ENCODE measurements around the gene ZBTB18. TPM values are rescaled to one million over a fixed set of nuclear protein-coding genes. Genes with fewer than 3 reads are reported as not detected.

The ZBTB18 gene
- total RNA-seq, 2 experiments from 2014 or later, result 57.2 to 59.9 TPM

GRCh38 chr1:244092293-244092963 is 41.3 kb downstream of the ZBTB18 start:
- CTCF ChIA-PET, result no interaction called here

GRCh38 chr1:244092964-244093638 is 42.0 kb downstream of the ZBTB18 start:
- POLR2A ChIA-PET, result interaction anchor here (0.7 kb wide), 1 partner anchor 16 kb away, joined by 3 read pairs; no protein-coding TSS in a partner anchor
- Mint-ChIP-seq H3K4me3 (no peak overlapping the region), H3K9me3 (no peaks in the 10 kb centered on the region), H3K36me3 (ENCODE audit: low read depth) (no peaks in the 10 kb centered on the region), H3K27ac (no peak overlapping the region), H3K27me3 (no peaks in the 10 kb centered on the region), H3K4me1 (ENCODE audit: low read depth) (no peaks in the 10 kb centered on the region)
- Histone ChIP-seq H3K27me3 (ENCODE audit: control insufficient read depth in 1 of 2, insufficient read depth in 2 of 2, low read length in 2 of 2) (no peaks in the 10 kb centered on the region), H3K27ac (ENCODE audit: low read depth in 1 of 2, low read length in 2 of 2) (no peak overlapping the region), H3K9me3 (ENCODE audit: control insufficient read depth in 1 of 2, insufficient read depth in 1 of 2, low read length in 2 of 2) (no peaks in the 10 kb centered on the region), H3K4me1 (ENCODE audit: insufficient read depth, low read length) (no peaks in the 10 kb centered on the region), H3K36me3 (ENCODE audit: insufficient read depth, low read length) (no peaks in the 10 kb centered on the region), H3K4me3 (ENCODE audit: low read length) (no peak overlapping the region)
- CTCF ChIA-PET, result no interaction called here
- no peak for TF ChIP-seq CTCF (IDR thresholded peaks at IDR 0.05)
- intact Hi-C loops (cut with DNase I, micrococcal nuclease), result no loop called here
- DNase-seq (no peak), ATAC-seq (ENCODE audit: poor library complexity) (no peak)

More at GRCh38 chr1:244092293-244092963, 41.3 kb downstream of the ZBTB18 start:
- Mint-ChIP-seq H3K4me1 (ENCODE audit: low read depth) (no peaks in the 10 kb centered on the region), H3K27ac (no peak overlapping the region), H3K36me3 (ENCODE audit: low read depth) (no peaks in the 10 kb centered on the region), H3K27me3 (no peaks in the 10 kb centered on the region), H3K4me3 (no peak overlapping the region), H3K9me3 (no peaks in the 10 kb centered on the region)
- intact Hi-C loops (cut with DNase I, micrococcal nuclease), result no loop called here
- Histone ChIP-seq H3K4me1 (ENCODE audit: insufficient read depth, low read length) (no peaks in the 10 kb centered on the region), H3K27ac (ENCODE audit: low read depth in 1 of 2, low read length in 2 of 2) (no peak overlapping the region), H3K36me3 (ENCODE audit: insufficient read depth, low read length) (no peaks in the 10 kb centered on the region), H3K27me3 (ENCODE audit: control insufficient read depth in 1 of 2, insufficient read depth in 2 of 2, low read length in 2 of 2) (no peaks in the 10 kb centered on the region), H3K4me3 (ENCODE audit: low read length) (no peak overlapping the region), H3K9me3 (ENCODE audit: control insufficient read depth in 1 of 2, insufficient read depth in 1 of 2, low read length in 2 of 2) (no peaks in the 10 kb centered on the region)
- DNase-seq (no peak), ATAC-seq (ENCODE audit: poor library complexity) (no peak)
- TF ChIP-seq CTCF (IDR thresholded peaks at IDR 0.05), result no peak
- POLR2A ChIA-PET, result interaction anchor here (0.7 kb wide), 1 partner anchor 15 kb away, joined by 3 read pairs; no protein-coding TSS in a partner anchor

- no peak for TF ChIP-seq CTCF (IDR thresholded peaks at IDR 0.05)
- Mint-ChIP-seq H3K27me3 (no peaks in the 10 kb centered on the region), H3K36me3 (ENCODE audit: low read depth) (no peaks in the 10 kb centered on the region), H3K4me1 (ENCODE audit: low read depth) (peaks cover 5% of the 10 kb centered on the region), H3K27ac (no peak overlapping the region), H3K9me3 (no peaks in the 10 kb centered on the region), H3K4me3 (no peak overlapping the region)
- no peak overlapping the region for H3K27ac ChIP-seq (ENCODE audit: low read depth in 1 of 2, low read length in 2 of 2)
- CTCF ChIA-PET, result no interaction called here
- ATAC-seq (ENCODE audit: poor library complexity), result no peak
- peaks cover 0 to 3% of the 10 kb centered on the region in 2 experiments for H3K27me3 ChIP-seq (ENCODE audit: control insufficient read depth in 1 of 2, insufficient read depth in 2 of 2, low read length in 2 of 2)
- no peaks in the 10 kb centered on the region for H3K9me3 ChIP-seq (ENCODE audit: control insufficient read depth in 1 of 2, insufficient read depth in 1 of 2, low read length in 2 of 2)
- no peak overlapping the region for H3K4me3 ChIP-seq (ENCODE audit: low read length)
- no peaks in the 10 kb centered on the region for H3K36me3 ChIP-seq (ENCODE audit: insufficient read depth, low read length)
- intact Hi-C loops (cut with DNase I, micrococcal nuclease), result no loop called here
- no peak for DNase-seq
- POLR2A ChIA-PET, result no interaction called here
- no peaks in the 10 kb centered on the region for H3K4me1 ChIP-seq (ENCODE audit: insufficient read depth, low read length)
Observed at GRCh38 chr1:244094880-244095528, 43.9 kb downstream of the ZBTB18 start.

Measured in CD4-positive, alpha-beta T cell (primary cell).